GM12878 (cell line): ENCODE measurements around the gene OPRL1. TPM values are rescaled to one million over a fixed set of nuclear protein-coding genes. Genes with fewer than 3 reads are reported as not detected.

ENCODE experiments used
- ATAC-seq: fragments of 200-7000 bp; cut with Tn5 transposase; 3 replicates; pipeline ENCODE4 v1.9.1; 2020; ENCODE audit warnings: mild to moderate bottlenecking, moderate library complexity
- BruUV-seq: library from RNA; stranded (reverse); fragments of 400-500 nt; replicated peaks from 2 replicates; lab custom pipeline; 2021; lab: Mats Ljungman, UMichigan
- CTCF ChIA-PET: fragments of 300-600 bp; sonication (Branson Sonifier 250); formaldehyde crosslinking; extraction: SDS; loops from one replicate; lab custom pipeline; 2021; ENCODE audit warnings: inconsistent platforms; lab: Yijun Ruan, JAX
- POLR2A ChIA-PET: fragments of 350-600 bp; formaldehyde crosslinking; extraction: SDS; loops from one replicate; lab custom pipeline; 2021; ENCODE audit warnings: inconsistent platforms; lab: Charles Lee
- RAD21 ChIA-PET: fragments of 300-600 bp; sonication (Branson Sonifier 250); formaldehyde crosslinking; loops from one replicate; lab custom pipeline; 2023; ENCODE audit warnings: antibody characterized with exemption; ENCODE audit not compliant: unreplicated experiment; lab: Charles Lee
- SMC1A ChIA-PET: fragments of 300-600 bp; sonication (Branson Sonifier 250); formaldehyde crosslinking; loops from one replicate; lab custom pipeline; 2023; ENCODE audit not compliant: unreplicated experiment, uncharacterized antibody; lab: Charles Lee
- DNase-seq: peaks from one replicate; pipeline ENCODE4 v3.0.0-alpha.2; 2011; ENCODE audit warnings: low read depth, low spot score
- FAIRE-seq: peaks from 3 replicates; lab custom pipeline; 2011; peaks lifted over from hg19 to GRCh38; lab: Jason Lieb, UNC
- H2AFZ ChIP-seq: 2 replicates; pipeline ENCODE4 v1.6.0; 2011; ENCODE audit warnings: low read depth, low read length, control low read depth; ENCODE audit not compliant: control insufficient read depth
- H3K27ac ChIP-seq: 2 replicates; pipeline ENCODE4 v1.5.1; 2011; ENCODE audit warnings: control low read depth; ENCODE audit not compliant: control insufficient read depth, insufficient read depth
- H3K27me3 ChIP-seq, 2 experiments: replicated peaks in 1 of 2; 2 replicates each; pipeline versions ENCODE4 v1.6.0 to v1.6.1; 2011; ENCODE audit warnings: low read length in 1 of 2; ENCODE audit not compliant: control insufficient read depth in 2 of 2, insufficient read depth in 2 of 2
- H3K36me3 ChIP-seq, 2 experiments: 2 replicates each; pipeline ENCODE4 v1.5.1; 2011; ENCODE audit warnings: low read length in 1 of 2; ENCODE audit not compliant: control insufficient read depth in 2 of 2, insufficient read depth in 2 of 2
- H3K4me1 ChIP-seq: 2 replicates; pipeline ENCODE4 v1.6.1; 2011; ENCODE audit warnings: mild to moderate bottlenecking, low read length, moderate library complexity, mixed read lengths; ENCODE audit not compliant: control insufficient read depth, insufficient read depth
- H3K4me2 ChIP-seq: 2 replicates; pipeline ENCODE4 v1.6.0; 2011; ENCODE audit warnings: control low read depth; ENCODE audit not compliant: control insufficient read depth, insufficient read depth
- H3K4me3 ChIP-seq: fragments of 200-600 bp; sonication (generic); 2 replicates; pipeline ENCODE4 v1.5.1; 2016
- H3K79me2 ChIP-seq: 2 replicates; pipeline ENCODE4 v1.6.0; 2011; ENCODE audit warnings: low read length; ENCODE audit not compliant: control insufficient read depth, insufficient read depth
- H3K9ac ChIP-seq: 2 replicates; pipeline ENCODE4 v1.8.0; 2011; ENCODE audit warnings: low read length, control low read depth, mixed read lengths; ENCODE audit not compliant: control insufficient read depth, insufficient read depth
- H3K9me3 ChIP-seq: replicated peaks from 3 replicates; pipeline ENCODE4 v1.5.1; 2011; ENCODE audit warnings: mild to moderate bottlenecking, low read length; ENCODE audit not compliant: control insufficient read depth, insufficient read depth
- H4K20me1 ChIP-seq: 2 replicates; pipeline ENCODE4 v1.6.0; 2011; ENCODE audit not compliant: control insufficient read depth, insufficient read depth
- BRCA1 ChIP-seq: IDR thresholded peaks from 2 replicates; pipeline ENCODE4 v1.6.1; 2011; ENCODE audit warnings: low read depth, low read length, improper control_type of control experiment
- MEF2A ChIP-seq: IDR thresholded peaks from 2 replicates; pipeline ENCODE4 v1.6.1; 2011; ENCODE audit warnings: low read depth, mild to moderate bottlenecking, low read length, moderate library complexity; ENCODE audit not compliant: insufficient read depth
- MTA2 ChIP-seq: fragments of 450-650 bp; IDR thresholded peaks from 2 replicates; pipeline ENCODE4 v1.6.1; 2016; ENCODE audit warnings: low read depth, mild to moderate bottlenecking, moderate library complexity
- PBX3 ChIP-seq: IDR thresholded peaks from 2 replicates; pipeline ENCODE4 v1.6.1; 2011; ENCODE audit warnings: mild to moderate bottlenecking, low read depth, low read length, moderate library complexity; ENCODE audit not compliant: insufficient replicate concordance
- POLR2A ChIP-seq: IDR thresholded peaks from 2 replicates; pipeline ENCODE4 v1.6.1; 2011; ENCODE audit warnings: low read depth, mild to moderate bottlenecking, low read length
- TCF7 ChIP-seq: IDR thresholded peaks from 2 replicates; pipeline ENCODE4 v1.6.1; 2014; ENCODE audit warnings: antibody characterized with exemption, borderline replicate concordance
- USF1 ChIP-seq: IDR thresholded peaks from 2 replicates; pipeline ENCODE4 v1.6.1; 2011; ENCODE audit warnings: borderline replicate concordance, low read depth, mild to moderate bottlenecking, moderate library complexity, mixed read lengths, low read length; ENCODE audit not compliant: insufficient read depth; ENCODE audit errors: extremely low read length
- ZBED1 ChIP-seq: IDR thresholded peaks from 2 replicates; pipeline ENCODE4 v1.6.1; 2016; ENCODE audit warnings: borderline replicate concordance
- WGBS: methylation state at CpG from one replicate; pipeline ENCODE4 v1.1.6; 2016; ENCODE audit warnings: low lambda C conversion rate; ENCODE audit not compliant: insufficient replicate concordance, insufficient coverage; ENCODE audit errors: missing lambda C conversion rate; 5-methylcytosine and 5-hydroxymethylcytosine counted together
- in situ Hi-C: fragments of 300-500 bp; cut with MboI; formaldehyde crosslinking; loops from 9 replicates; pipeline ENCODE4 v1.14.3; 2018; ENCODE audit warnings: mixed read lengths
- intact Hi-C: fragments of 100-400 bp; cut with micrococcal nuclease; formaldehyde crosslinking; loops from one replicate; pipeline ENCODE4 v1.14.2; 2022; ENCODE audit not compliant: unreplicated experiment
- polyA plus RNA-seq, 11 experiments: library from polyadenylated mRNA; depleted of rRNA in 4 of 11; unstranded in 6 of 11; stranded (reverse) in 5 of 11; fragments of >200 nt; fragmentation: Nextera tagmentation in 4 of 11; fragmentation: Illumina TruSeq in 1 of 11; extraction: Ambion mirVana in 4 of 11; extraction: Trizol in 1 of 11; gene quantifications; 1 replicate in 1 of 11; 2 replicates in 10 of 11; pipeline versions ENCODE4 v1.2.1 to v1.2.3, GENCODE V29; 2011 to 2016; ENCODE audit warnings: inconsistent platforms in 2 of 11, missing spikeins in 2 of 11, low read depth in 1 of 11
- total RNA-seq, 4 experiments: library from RNA; depleted of rRNA in 3 of 4; stranded (reverse); fragments of >200 nt in 3 of 4; fragmentation: Illumina TruSeq in 1 of 4; extraction: Trizol in 1 of 4; gene quantifications; 2 replicates each; pipeline versions ENCODE4 v1.2.1 to v1.2.3, GENCODE V29; 2013 to 2021

The OPRL1 gene
- total and polyA plus RNA-seq, 10 of the 15 experiments (the other 5 are each of a cell fraction or from before 2014, with no cell fraction given) = 0.04 to 0.41 (median 0.24) TPM; not detected in 1

GRCh38 chr20:64071341-64072332, 8.2 kb upstream of the OPRL1 start:
- H3K4me3 ChIP-seq = no peak overlapping the region
- H3K27me3 ChIP-seq = no peaks in the 10 kb centered on the region
- 57% methylated on average over 29 of the region's 30 CpGs for WGBS
- H3K9me3 ChIP-seq = no peaks in the 10 kb centered on the region
- ATAC-seq = no peak
- H3K79me2 ChIP-seq = peaks cover 8% of the 10 kb centered on the region
- BruUV-seq = no TSS peak
- no peak overlapping the region for H3K9ac ChIP-seq
- TF ChIP-seq ZBED1 (no peak), BRCA1 (no peak), MTA2 (no peak), MEF2A (no peak), POLR2A (peak; percentile 61), TCF7 (no peak), PBX3 (no peak), USF1 (no peak)
- POLR2A ChIA-PET = no interaction called here
- FAIRE-seq = no peak
- no peak overlapping the region for H3K27ac ChIP-seq
- H3K36me3 ChIP-seq = peaks cover 3 to 22% of the 10 kb centered on the region in 2 experiments
- DNase-seq = no peak
- no peak overlapping the region for H2AFZ ChIP-seq
- intact Hi-C loops (no loop called here), in situ Hi-C loops (no loop called here)
- RAD21 ChIA-PET = no interaction called here
- SMC1A ChIA-PET = interaction anchor here (0.6 kb wide), 1 partner anchor 15 kb away, joined by 4 read pairs; no protein-coding TSS in a partner anchor
- no peak overlapping the region for H3K4me2 ChIP-seq
- peaks cover 8% of the 10 kb centered on the region for H3K4me1 ChIP-seq
- H4K20me1 ChIP-seq = no peaks in the 10 kb centered on the region
- CTCF ChIA-PET = interaction anchor here (0.5 to 2.8 kb wide), 4 partner anchors 14 to 367 kb away, joined by 3 to 7 read pairs (median 4); no protein-coding TSS in a partner anchor
